HCT116 (cell line): ENCODE results near the gene SDK1. TPM values are rescaled to one million over a fixed set of nuclear protein-coding genes. Genes with fewer than 3 reads are reported as not detected.

Source experiments
- ATAC-seq: fragments of 200-7000 bp; cut with Tn5 transposase; 2 replicates; pipeline ENCODE4 v1.9.1; 2020; ENCODE audit warnings: mild to moderate bottlenecking, moderate library complexity
- BruUV-seq: library from RNA; stranded (reverse); fragments of 400-500 nt; replicated peaks from 2 replicates; lab custom pipeline; 2021; lab: Mats Ljungman, UMichigan
- CTCF ChIA-PET: fragments of 300-600 bp; sonication (Branson Sonifier 250); formaldehyde crosslinking; loops from one replicate; lab custom pipeline; 2021; ENCODE audit warnings: antibody characterized with exemption; lab: Charles Lee
- POLR2A ChIA-PET: fragments of 300-600, 350-600 bp; sonication (Branson Sonifier 250); formaldehyde crosslinking; loops from one replicate; lab custom pipeline; 2021; ENCODE audit warnings: antibody characterized with exemption; lab: Charles Lee
- RAD21 ChIA-PET, 2 experiments: fragments of 300-600 bp; sonication (Branson Sonifier 250); formaldehyde crosslinking; loops; one replicate each; lab custom pipeline; 2023; ENCODE audit warnings: low total read pairs in 2 of 2; ENCODE audit not compliant: uncharacterized antibody in 2 of 2, unreplicated experiment in 2 of 2, low non-redundant PET in 1 of 2; lab: Charles Lee
- DNase-seq: peaks from one replicate; pipeline ENCODE4 v3.0.0-alpha.2; 2010; ENCODE audit warnings: low read depth, low spot score
- H2AFZ ChIP-seq: fragments of 200-600 bp; shearing (Covaris generic), sonication (generic); 2 replicates; pipeline ENCODE4 v1.6.1; 2017; ENCODE audit warnings: low read depth, mixed run types, mixed read lengths, antibody characterized with exemption, low read length; ENCODE audit not compliant: poor library complexity, severe bottlenecking
- H3K27ac ChIP-seq: 2 replicates; pipeline ENCODE4 v1.5.1; 2012; ENCODE audit warnings: low read depth, low read length
- H3K27me3 ChIP-seq: fragments of 200-600 bp; sonication (generic); 2 replicates; pipeline ENCODE4 v1.6.1; 2016; ENCODE audit warnings: mixed run types, low read length, mixed read lengths; ENCODE audit not compliant: insufficient read depth
- H3K36me3 ChIP-seq, 2 experiments: fragments of 200-500 bp in 1 of 2; fragments of 200-600 bp in 1 of 2; sonication (Bioruptor generic) in 1 of 2; sonication (generic) in 1 of 2; 2 replicates each; pipeline versions ENCODE4 v1.5.1 to v1.6.1; 2014 to 2016; ENCODE audit warnings: low read length in 2 of 2, inconsistent platforms in 1 of 2, mixed read lengths in 1 of 2, mixed run types in 1 of 2; ENCODE audit not compliant: insufficient read depth in 2 of 2, control insufficient read depth in 1 of 2
- H3K4me1 ChIP-seq, 2 experiments: fragments of 200-600 bp in 1 of 2; sonication (generic) in 1 of 2; 2 replicates each; pipeline versions ENCODE4 v1.5.1 to v1.6.1; 2012 to 2017; ENCODE audit warnings: low read length in 2 of 2, inconsistent platforms in 1 of 2, mild to moderate bottlenecking in 1 of 2, mixed read lengths in 1 of 2, mixed run types in 1 of 2, moderate library complexity in 1 of 2; ENCODE audit not compliant: insufficient read depth in 2 of 2, control insufficient read depth in 1 of 2
- H3K4me2 ChIP-seq: fragments of 200-600 bp; sonication (generic); 2 replicates; pipeline ENCODE4 v1.6.1; 2017; ENCODE audit warnings: mixed run types, low read length, mixed read lengths
- H3K4me3 ChIP-seq, 2 experiments: fragments of 200-600 bp in 1 of 2; sonication (generic) in 1 of 2; replicated peaks in 1 of 2; 2 replicates each; pipeline ENCODE4 v1.5.1; 2011 to 2016; ENCODE audit warnings: low read length in 2 of 2, control low read depth in 1 of 2, low read depth in 1 of 2, mild to moderate bottlenecking in 1 of 2, mixed read lengths in 1 of 2, mixed run types in 1 of 2
- H3K79me2 ChIP-seq: fragments of 200-600 bp; sonication (generic); 2 replicates; pipeline ENCODE4 v1.6.1; 2017; ENCODE audit warnings: mild to moderate bottlenecking, mixed run types, low read length, moderate library complexity, mixed read lengths; ENCODE audit not compliant: insufficient read depth
- H3K9ac ChIP-seq: fragments of 200-600 bp; sonication (generic); 2 replicates; pipeline ENCODE4 v1.6.1; 2016; ENCODE audit warnings: low read length, mixed read lengths
- H3K9me2 ChIP-seq: fragments of 200-600 bp; sonication (generic), shearing (Covaris generic); 2 replicates; pipeline ENCODE4 v1.6.1; 2017; ENCODE audit warnings: mixed run types, mild to moderate bottlenecking, moderate library complexity; ENCODE audit not compliant: insufficient read depth
- H3K9me3 ChIP-seq, 2 experiments: fragments of 200-500 bp in 1 of 2; fragments of 200-600 bp in 1 of 2; sonication (Bioruptor generic) in 1 of 2; sonication (generic) in 1 of 2; 2 replicates each; pipeline ENCODE4 v1.6.1; 2014 to 2017; ENCODE audit warnings: low read length in 2 of 2, mixed read lengths in 2 of 2, inconsistent platforms in 1 of 2, low read depth in 1 of 2, mild to moderate bottlenecking in 1 of 2, mixed run types in 1 of 2, moderate library complexity in 1 of 2; ENCODE audit not compliant: control insufficient read depth in 1 of 2, insufficient read depth in 1 of 2
- H4K20me1 ChIP-seq: fragments of 200-600 bp; sonication (generic), shearing (Covaris generic); 2 replicates; pipeline ENCODE4 v1.6.1; 2017; ENCODE audit warnings: mixed run types, mild to moderate bottlenecking, moderate library complexity; ENCODE audit not compliant: insufficient read depth
- ELF1 ChIP-seq: IDR thresholded peaks from 2 replicates; pipeline ENCODE4 v1.6.1; 2012; ENCODE audit warnings: low read depth, borderline replicate concordance
- JUND ChIP-seq: IDR thresholded peaks from 2 replicates; pipeline ENCODE4 v1.6.1; 2012
- POLR2A ChIP-seq: IDR thresholded peaks from 2 replicates; pipeline ENCODE4 v1.7.0; 2011; ENCODE audit warnings: borderline replicate concordance; ENCODE audit not compliant: insufficient read depth, insufficient read length; ENCODE audit errors: extremely low read depth
- RAD21 ChIP-seq: IDR thresholded peaks from 2 replicates; pipeline ENCODE4 v1.6.1; 2012; ENCODE audit warnings: low read depth, mild to moderate bottlenecking
- SIN3A ChIP-seq: IDR thresholded peaks from 2 replicates; pipeline ENCODE4 v1.6.1; 2012; ENCODE audit warnings: low read depth
- SRF ChIP-seq: IDR thresholded peaks from 2 replicates; pipeline ENCODE4 v1.6.1; 2012; ENCODE audit warnings: low read depth
- TCF7L2 ChIP-seq: IDR thresholded peaks from 2 replicates; pipeline ENCODE4 v1.7.0; 2011; ENCODE audit warnings: borderline replicate concordance, inconsistent platforms; ENCODE audit not compliant: insufficient read depth, insufficient read length; ENCODE audit errors: extremely low read depth
- YY1 ChIP-seq: IDR thresholded peaks from 2 replicates; pipeline ENCODE4 v1.6.1; 2011; ENCODE audit warnings: low read length, low read depth, moderate library complexity, mild to moderate bottlenecking; ENCODE audit not compliant: insufficient replicate concordance; ENCODE audit errors: extremely low read depth
- ZBTB33 ChIP-seq: IDR thresholded peaks from 2 replicates; pipeline ENCODE4 v1.6.1; 2011; ENCODE audit warnings: mild to moderate bottlenecking, low read length, moderate library complexity; ENCODE audit not compliant: insufficient replicate concordance; ENCODE audit errors: extremely low read depth
- ZNF274 ChIP-seq: fragments of 200-500 bp; sonication (Bioruptor generic); IDR thresholded peaks from 2 replicates; pipeline ENCODE4 v1.6.1; 2014; ENCODE audit warnings: mild to moderate bottlenecking, low read depth, low read length, inconsistent platforms
- intact Hi-C: fragments of 100-400 bp; cut with micrococcal nuclease; formaldehyde crosslinking; loops from 2 replicates; pipeline ENCODE4 v1.10.0; 2022
- total RNA-seq: library from RNA; stranded (reverse); gene quantifications from one replicate; pipeline ENCODE4 v1.2.1, GENCODE V29; 2021; ENCODE audit not compliant: unreplicated experiment

Gene SDK1
- total RNA-seq, 1 experiment from 2014 or later: 0.05 TPM

- no peaks in the 10 kb centered on the region for H3K79me2 ChIP-seq
- BruUV-seq: no TSS peak
- intact Hi-C loops: no loop called here
- no peak overlapping the region for H3K9ac ChIP-seq
- H3K4me1 ChIP-seq: no peaks in the 10 kb centered on the region
- H2AFZ ChIP-seq: no peak overlapping the region
- ChIA-PET POLR2A (no interaction called here), CTCF (no interaction called here), RAD21 (no interaction called here)
- H3K36me3 ChIP-seq: no peaks in the 10 kb centered on the region; a peak in 1 of 4 replicates
- TF ChIP-seq SRF (no peak), SIN3A (no peak), POLR2A (no peak), RAD21 (no peak), YY1 (no peak), TCF7L2 (no peak), ZNF274 (no peak), ZBTB33 (no peak), ELF1 (no peak), JUND (no peak)
- TF ChIP-seq, all 23 proteins: peak for 0
- no peaks in the 10 kb centered on the region for H3K9me3 ChIP-seq
- H3K4me3 ChIP-seq: no peak overlapping the region
- no peak for DNase-seq
- no peaks in the 10 kb centered on the region for H4K20me1 ChIP-seq
- H3K4me2 ChIP-seq: no peak overlapping the region
- no peak for ATAC-seq
- H3K27ac ChIP-seq: no peak overlapping the region
- H3K9me2 ChIP-seq: no peaks in the 10 kb centered on the region
- H3K27me3 ChIP-seq: peaks cover 45% of the 10 kb centered on the region
Observed at GRCh38 chr7:3437467-3437866, 136.4 kb downstream of the SDK1 start.
